ENCODE data around the gene GABARAP.

DNA sequence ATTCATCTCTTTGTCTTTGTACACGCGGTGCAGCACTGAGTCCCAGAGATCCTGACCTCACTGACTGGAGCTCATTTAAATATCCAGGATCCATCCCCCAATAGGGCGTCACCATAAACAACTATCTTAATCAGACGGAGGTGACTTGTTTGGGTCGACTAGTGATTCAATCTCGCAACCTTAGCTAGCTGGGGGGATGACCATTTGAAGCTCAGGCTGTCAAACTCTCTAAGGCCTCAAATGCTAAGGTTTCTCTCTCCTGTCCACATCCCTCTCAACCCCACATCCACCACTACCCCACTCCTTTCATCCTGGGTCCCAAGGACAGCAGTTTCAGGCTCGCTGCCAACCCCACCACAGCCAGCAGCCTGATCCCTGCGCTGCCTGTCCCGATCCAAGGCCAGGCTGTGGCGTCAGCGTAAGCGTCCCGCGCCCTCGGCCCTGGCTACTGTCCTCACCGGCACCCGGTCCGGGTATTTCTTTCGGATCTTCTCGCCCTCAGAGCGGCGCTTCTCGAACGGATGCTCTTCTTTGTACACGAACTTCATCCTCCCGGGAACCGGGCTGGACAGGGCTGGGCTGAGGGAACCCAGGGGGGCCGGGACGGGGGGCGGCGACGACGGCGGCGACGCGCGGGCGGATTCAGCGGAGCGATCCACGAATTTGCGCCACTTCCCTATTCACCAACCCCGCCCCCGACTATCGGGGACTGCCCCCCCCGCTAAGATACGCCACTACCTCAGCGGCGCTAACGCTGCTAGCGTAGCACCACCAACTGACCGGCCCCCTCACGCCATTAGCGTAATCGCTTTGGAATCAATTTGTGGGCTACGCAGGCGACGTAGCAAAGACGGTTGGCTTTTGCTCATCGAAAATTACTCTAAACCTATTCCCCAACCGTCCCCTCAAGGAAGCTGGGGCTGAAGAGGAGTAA lies at the start of gene GABARAP:
- TF ChIP-seq POLR2AphosphoS5 (IDR thresholded peaks at IDR 0.05; ENCODE audit: low read length) (no peak; the same call in 1 of the 2 replicates), YY1 (IDR thresholded peaks at IDR 0.05; ENCODE audit: low read depth, low read length) (peak; percentile 49; the same call in 1 of the 2 replicates), PBX3 (IDR thresholded peaks at IDR 0.05; ENCODE audit: insufficient replicate concordance, low read depth, low read length) (peak; percentile 7), NFXL1 (IDR thresholded peaks at IDR 0.05; ENCODE audit: borderline replicate concordance) (no peak), CTCF (IDR thresholded peaks at IDR 0.05 in 2 of 3, conservative IDR thresholded peaks at IDR 0.05 in 1 of 3; ENCODE audit: control insufficient read depth in 2 of 3, extremely low read depth in 1 of 3, insufficient read depth in 1 of 3, low read depth in 3 of 3, low read length in 3 of 3) (no peak), SIX5 (IDR thresholded peaks at IDR 0.05; ENCODE audit: low read depth, low read length, severe bottlenecking) (no peak), GATAD2B (conservative IDR thresholded peaks at IDR 0.05; ENCODE audit: low read depth) (peak; percentile 71; the same call in 1 of the 2 replicates), CEBPB (IDR thresholded peaks at IDR 0.05; ENCODE audit: borderline replicate concordance in 1 of 2, low read depth in 2 of 2, low read length in 2 of 2) (no peak), ATF2 (IDR thresholded peaks at IDR 0.05; ENCODE audit: low read length) (no peak)
- TF ChIP-seq, protein P1, sequence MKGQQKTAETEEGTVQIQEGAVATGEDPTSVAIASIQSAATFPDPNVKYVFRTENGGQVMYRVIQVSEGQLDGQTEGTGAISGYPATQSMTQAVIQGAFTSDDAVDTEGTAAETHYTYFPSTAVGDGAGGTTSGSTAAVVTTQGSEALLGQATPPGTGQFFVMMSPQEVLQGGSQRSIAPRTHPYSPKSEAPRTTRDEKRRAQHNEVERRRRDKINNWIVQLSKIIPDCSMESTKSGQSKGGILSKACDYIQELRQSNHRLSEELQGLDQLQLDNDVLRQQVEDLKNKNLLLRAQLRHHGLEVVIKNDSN (IDR thresholded peaks at IDR 0.05; ENCODE audit: borderline replicate concordance, extremely low read length, insufficient read depth, low read depth, low read length): no peak

All from GM12878 (cell line).